ENCODE data around the gene CABP4. TPM values are rescaled to one million over a fixed set of nuclear protein-coding genes. Genes with fewer than 3 reads are reported as not detected.

Gene CABP4
- total RNA-seq, 1 experiment from 2014 or later, result 0.18 TPM

DNA sequence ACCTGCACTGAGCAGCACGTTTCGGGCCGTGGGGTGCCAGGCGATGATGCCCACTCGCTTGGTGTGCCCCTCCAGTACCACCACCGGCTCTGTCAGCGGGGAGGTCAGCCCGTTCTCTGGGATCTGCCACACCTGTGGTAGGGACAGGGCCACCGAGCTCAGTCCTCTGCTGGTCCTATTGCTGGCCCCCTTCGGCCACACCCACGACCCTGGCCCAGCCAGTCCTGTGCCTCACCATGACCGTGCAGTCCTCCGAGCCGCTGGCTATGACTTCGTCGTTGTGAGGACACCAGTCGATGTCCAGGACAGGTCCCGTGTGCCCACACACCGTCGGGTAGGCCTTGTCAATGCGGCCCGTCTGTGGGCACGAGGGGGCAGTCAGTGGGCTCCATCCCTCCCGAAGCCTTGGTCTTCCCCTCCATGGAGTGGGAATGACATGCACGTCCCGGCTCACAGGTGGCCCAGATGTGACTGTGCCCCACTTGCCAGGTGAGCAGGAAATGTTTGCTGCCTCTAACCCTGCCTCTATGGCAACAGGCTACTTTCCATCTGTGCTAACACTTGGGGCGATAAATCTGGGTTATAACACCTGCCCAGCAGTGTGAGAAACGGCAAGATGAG, 13.3 kb upstream of the CABP4 start:
- DNase-seq (ENCODE audit: low read depth, low spot score), result no peak
- in situ Hi-C loops (cut with HindIII; ENCODE audit: low pct_unique_long_range_greater_than_20kb, low sequenced_read_pairs), result no loop called here

DNA sequence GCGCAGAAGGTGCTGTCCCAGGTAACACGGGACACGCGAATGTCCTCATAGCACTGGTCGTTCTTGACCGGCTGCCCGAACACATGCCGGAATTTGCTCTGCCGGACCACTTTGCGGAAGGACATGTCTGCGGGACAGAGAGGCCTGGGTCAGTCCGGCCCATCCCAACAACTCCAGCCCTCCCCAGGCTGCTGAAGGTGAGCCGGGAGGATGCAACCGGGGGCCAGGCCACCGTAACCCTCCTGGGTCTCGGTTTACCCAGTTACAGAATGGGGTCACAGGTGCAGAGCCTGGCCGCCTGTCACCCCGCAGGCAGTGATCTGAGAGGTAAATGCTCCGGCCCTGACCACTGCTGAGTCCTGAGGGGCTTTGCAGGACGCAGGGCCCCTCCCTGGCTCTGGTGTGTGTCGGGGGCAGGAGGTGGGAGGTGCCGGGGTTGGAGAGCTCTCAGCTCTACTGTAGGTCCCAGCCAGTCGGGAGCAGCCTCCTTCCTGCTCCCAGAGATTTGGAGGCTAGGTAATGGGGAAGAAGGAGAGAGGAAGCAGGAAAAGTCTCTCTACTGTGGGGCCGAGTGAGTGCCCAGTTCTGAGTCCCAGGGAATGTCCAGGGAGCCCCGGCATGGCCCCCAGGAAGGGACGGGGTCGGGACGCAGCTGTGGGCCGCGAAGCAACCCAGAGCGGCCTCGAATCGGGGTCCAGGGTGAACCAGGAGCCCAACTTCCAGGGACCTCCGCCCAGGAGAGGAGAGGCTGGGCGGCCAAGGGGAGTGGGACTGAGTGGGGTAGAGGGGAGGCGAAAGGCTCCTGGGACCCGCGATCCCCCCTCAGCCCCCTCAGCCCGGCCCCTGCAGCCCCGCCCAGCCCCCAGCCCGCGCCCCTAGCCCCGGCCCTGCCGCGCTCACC, 12.4 kb upstream of the CABP4 start:
- in situ Hi-C loops (cut with HindIII; ENCODE audit: low pct_unique_long_range_greater_than_20kb, low sequenced_read_pairs), result no loop called here
- DNase-seq (ENCODE audit: low read depth, low spot score), result no peak

DNA sequence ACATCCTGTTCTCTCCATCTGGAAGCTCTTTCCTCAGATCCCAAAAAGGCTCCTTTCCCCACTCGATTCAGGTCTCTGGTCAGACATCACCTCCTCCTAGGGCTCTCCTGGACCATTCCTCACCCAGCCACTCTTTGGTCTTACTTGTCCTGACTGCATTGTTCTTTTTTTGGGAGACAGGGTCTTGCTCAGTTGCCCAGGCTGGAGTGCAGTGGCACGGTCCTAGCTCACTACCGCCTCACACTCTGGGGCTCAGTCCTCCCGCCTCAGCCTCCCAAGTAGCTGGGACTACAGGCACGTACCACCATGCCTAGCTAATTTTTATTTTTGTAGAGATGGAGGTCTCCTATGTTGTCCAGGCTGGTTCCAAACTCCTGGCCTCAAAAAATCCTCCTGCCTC, 9.6 kb upstream of the CABP4 start:
- in situ Hi-C loops (cut with HindIII; ENCODE audit: low pct_unique_long_range_greater_than_20kb, low sequenced_read_pairs), result no loop called here

GRCh38 chr11:67448220-67448609, 6.9 kb upstream of the CABP4 start:
- no peak for DNase-seq (ENCODE audit: low read depth, low spot score)
- in situ Hi-C loops (cut with HindIII; ENCODE audit: low pct_unique_long_range_greater_than_20kb, low sequenced_read_pairs), result no loop called here

More for the DNA sequence above, 9.6 kb upstream of the CABP4 start:
- no peak for DNase-seq (ENCODE audit: low read depth, low spot score)

DNA sequence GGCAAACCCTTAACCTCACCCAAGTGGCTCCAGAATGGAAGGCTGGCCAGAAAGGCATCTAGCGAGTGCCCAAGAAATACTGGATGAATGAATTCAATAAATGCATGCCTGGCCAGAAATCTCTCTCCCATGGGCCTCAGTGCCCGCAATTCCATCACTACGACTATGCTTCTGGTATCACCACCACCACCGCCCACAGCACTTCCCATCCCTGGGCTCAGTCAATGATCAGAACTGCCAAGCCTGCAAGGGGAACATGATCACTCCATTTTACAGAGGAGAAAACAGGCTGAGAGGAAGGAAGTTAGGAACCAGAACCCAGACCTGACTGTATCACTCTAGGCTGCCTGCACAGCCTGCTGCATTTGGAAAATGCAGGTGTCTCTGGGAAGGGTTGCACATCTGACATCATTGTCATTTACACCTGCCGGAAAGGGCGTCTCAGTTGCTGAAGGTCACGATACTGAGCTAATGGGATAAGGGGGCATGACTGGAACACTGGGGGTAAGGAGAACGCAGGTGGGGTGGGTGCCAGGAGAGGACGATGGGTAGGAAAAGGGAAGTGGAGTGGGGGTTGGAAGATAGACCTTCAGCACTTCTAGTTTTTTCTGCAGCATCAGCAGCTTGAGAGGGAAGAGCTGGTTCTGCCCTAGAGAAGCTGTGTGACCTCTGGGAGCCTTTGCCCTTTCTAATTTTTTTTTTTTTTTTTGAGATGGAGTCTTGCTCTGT, 5.9 kb upstream of the CABP4 start:
- DNase-seq (ENCODE audit: low read depth, low spot score), result no peak
- in situ Hi-C loops (cut with HindIII; ENCODE audit: low pct_unique_long_range_greater_than_20kb, low sequenced_read_pairs), result no loop called here

DNA sequence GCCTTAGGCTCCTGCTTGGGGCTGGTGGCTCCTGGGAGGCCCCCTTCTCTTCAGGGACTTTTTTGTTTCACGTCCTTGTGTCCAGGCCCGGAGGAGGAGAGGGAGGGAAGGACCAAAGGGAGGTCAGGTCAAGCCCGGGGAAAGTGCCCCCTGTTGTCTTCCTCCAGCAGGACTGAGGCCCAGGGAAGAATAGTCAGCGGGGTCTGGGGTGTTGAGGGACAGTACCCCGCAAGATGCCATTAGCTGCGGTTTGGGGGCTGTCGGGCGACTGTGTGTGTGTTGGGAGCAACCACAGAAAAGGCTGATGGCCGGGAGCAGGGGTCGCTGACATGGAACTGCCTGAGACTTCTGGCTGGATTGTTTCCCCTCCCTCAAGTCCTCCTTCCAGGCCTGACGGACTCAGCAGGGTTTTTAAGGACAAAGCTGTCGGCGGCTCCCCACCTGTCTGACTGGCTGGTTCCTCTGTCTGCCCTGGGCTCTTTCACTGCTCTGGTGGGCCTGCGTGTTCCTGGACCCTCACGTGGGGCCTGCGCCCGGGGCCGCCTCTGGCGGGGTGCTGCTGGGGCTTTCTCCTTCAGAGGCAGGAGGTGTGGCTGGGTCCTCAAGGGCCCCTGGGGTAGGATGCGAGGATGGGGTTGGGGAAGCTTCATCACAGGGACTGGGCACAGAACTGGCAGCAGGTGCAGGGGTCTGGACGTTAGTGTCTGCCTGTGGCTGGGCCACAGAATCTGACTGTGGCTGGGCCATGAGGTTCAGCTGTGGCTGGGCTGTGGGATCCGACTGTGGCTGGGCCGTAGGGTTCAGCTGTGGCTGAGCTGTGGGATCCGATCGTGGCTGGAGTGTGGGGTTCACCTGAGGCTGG, 4.1 kb upstream of the CABP4 start:
- DNase-seq (ENCODE audit: low read depth, low spot score), result no peak
- in situ Hi-C loops (cut with HindIII; ENCODE audit: low pct_unique_long_range_greater_than_20kb, low sequenced_read_pairs), result no loop called here

GRCh38 chr11:67451658-67451976, 3.5 kb upstream of the CABP4 start:
- in situ Hi-C loops (cut with HindIII; ENCODE audit: low pct_unique_long_range_greater_than_20kb, low sequenced_read_pairs), result no loop called here
- no peak for DNase-seq (ENCODE audit: low read depth, low spot score)

- DNase-seq (ENCODE audit: low read depth, low spot score), result no peak
- in situ Hi-C loops (cut with HindIII; ENCODE audit: low pct_unique_long_range_greater_than_20kb, low sequenced_read_pairs), result no loop called here
Observed at GRCh38 chr11:67452141-67452952, 2.8 kb upstream of the CABP4 start, which contains the start of gene GPR152. Gene GPR152, minus strand, starts transcription at chr11:67452729. Its CDS starts 5 bp downstream, at chr11:67452724.

- DNase-seq (ENCODE audit: low read depth, low spot score), result no peak
- in situ Hi-C loops (cut with HindIII; ENCODE audit: low pct_unique_long_range_greater_than_20kb, low sequenced_read_pairs), result no loop called here
Observed at GRCh38 chr11:67453816-67454732, 1.1 kb upstream of the CABP4 start.

DNA sequence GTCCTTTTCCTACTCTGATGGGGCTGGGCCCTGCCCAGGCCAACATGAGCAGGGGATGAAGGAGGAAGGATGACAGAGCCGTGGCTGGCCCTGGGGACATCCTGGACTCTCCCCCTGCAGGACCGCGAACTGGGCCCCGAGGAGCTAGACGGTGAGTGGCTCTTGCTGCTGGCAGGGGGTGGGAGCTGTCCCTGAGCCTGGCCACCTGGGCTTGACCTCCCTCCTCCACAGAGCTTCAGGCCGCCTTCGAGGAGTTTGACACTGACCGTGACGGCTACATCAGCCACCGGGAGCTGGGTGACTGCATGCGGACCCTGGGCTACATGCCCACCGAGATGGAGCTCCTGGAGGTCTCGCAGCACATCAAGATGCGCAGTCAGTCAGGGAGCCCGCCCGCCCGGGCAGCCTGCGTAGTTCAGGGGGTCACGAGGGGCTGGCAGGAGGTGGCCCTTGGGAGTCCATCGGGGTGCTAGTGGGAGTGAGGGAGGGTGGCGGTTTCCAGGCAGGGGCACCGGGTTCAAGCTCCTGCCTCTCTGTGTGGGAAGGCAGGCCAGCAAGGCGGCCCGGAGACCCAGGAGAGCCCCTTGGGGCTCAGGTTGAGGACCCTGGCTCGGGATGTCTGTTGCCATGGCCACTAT, 1.0 kb downstream of the CABP4 start:
- in situ Hi-C loops (cut with HindIII; ENCODE audit: low pct_unique_long_range_greater_than_20kb, low sequenced_read_pairs), result no loop called here
- DNase-seq (ENCODE audit: low read depth, low spot score), result no peak

DNA sequence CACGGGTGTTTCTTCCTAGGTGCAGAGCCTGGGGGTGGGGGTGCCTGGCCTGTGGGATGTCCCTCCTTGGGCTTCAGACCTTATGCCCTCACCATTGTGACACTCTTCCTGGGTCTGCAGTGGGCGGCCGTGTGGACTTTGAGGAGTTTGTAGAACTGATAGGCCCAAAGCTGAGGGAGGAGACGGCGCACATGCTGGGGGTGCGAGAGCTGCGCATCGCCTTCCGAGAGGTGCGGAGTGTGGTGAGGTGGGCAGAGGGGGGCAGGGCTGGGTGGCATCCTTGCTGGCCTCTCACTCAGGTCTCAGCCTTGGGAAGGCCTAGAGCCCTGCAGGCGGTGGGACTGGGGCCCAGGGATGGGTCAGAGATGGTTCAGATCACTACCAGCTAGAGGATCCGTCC, 2.3 kb downstream of the CABP4 start:
- DNase-seq (ENCODE audit: low read depth, low spot score), result no peak
- in situ Hi-C loops (cut with HindIII; ENCODE audit: low pct_unique_long_range_greater_than_20kb, low sequenced_read_pairs), result no loop called here

- in situ Hi-C loops (cut with HindIII; ENCODE audit: low pct_unique_long_range_greater_than_20kb, low sequenced_read_pairs), result no loop called here
- DNase-seq (ENCODE audit: low read depth, low spot score), result no peak
Observed at GRCh38 chr11:67458266-67458665, 3.1 kb downstream of the CABP4 start.

- in situ Hi-C loops (cut with HindIII; ENCODE audit: low pct_unique_long_range_greater_than_20kb, low sequenced_read_pairs), result no loop called here
- no peak for DNase-seq (ENCODE audit: low read depth, low spot score)
Observed at GRCh38 chr11:67463186-67463585, 8.0 kb downstream of the CABP4 start.

- in situ Hi-C loops (cut with HindIII; ENCODE audit: low pct_unique_long_range_greater_than_20kb, low sequenced_read_pairs), result no loop called here
- DNase-seq (ENCODE audit: low read depth, low spot score), result no peak
Observed at GRCh38 chr11:67463680-67464410, 8.7 kb downstream of the CABP4 start.
